NT2/D1 (cell line): ENCODE data around the gene GCC2.

Experiments
- DNase-seq: peaks from one replicate; pipeline ENCODE4 v3.0.0-alpha.2; 2011; ENCODE audit warnings: low read depth, low spot score
- H3K27me3 ChIP-seq: 2 replicates; pipeline ENCODE4 v1.6.0; 2011; ENCODE audit warnings: mild to moderate bottlenecking; ENCODE audit not compliant: insufficient read length, insufficient read depth
- H3K36me3 ChIP-seq: 2 replicates; pipeline ENCODE4 v1.6.1; 2011; ENCODE audit warnings: mild to moderate bottlenecking, low read length, mixed read lengths; ENCODE audit not compliant: insufficient read depth, insufficient read length
- H3K4me1 ChIP-seq: 2 replicates; pipeline ENCODE4 v1.5.1; 2011; ENCODE audit not compliant: insufficient read depth, insufficient read length
- H3K4me3 ChIP-seq: 2 replicates; pipeline ENCODE4 v1.5.1; 2011; ENCODE audit warnings: low read depth; ENCODE audit not compliant: insufficient read length
- H3K9ac ChIP-seq: 2 replicates; pipeline ENCODE4 v1.6.0; 2011; ENCODE audit warnings: low read depth; ENCODE audit not compliant: insufficient read length
- H3K9me3 ChIP-seq: 2 replicates; pipeline ENCODE4 v1.5.1; 2011; ENCODE audit warnings: mild to moderate bottlenecking, low read length; ENCODE audit not compliant: insufficient read depth
- SUZ12 ChIP-seq: IDR thresholded peaks from 2 replicates; pipeline ENCODE4 v1.6.1; 2011; ENCODE audit not compliant: insufficient read length, insufficient read depth; ENCODE audit errors: extremely low read depth
- YY1 ChIP-seq: IDR thresholded peaks from 2 replicates; pipeline ENCODE4 v1.6.1; 2011; ENCODE audit not compliant: insufficient read length, insufficient read depth
- ZNF274 ChIP-seq: IDR thresholded peaks from 2 replicates; pipeline ENCODE4 v1.6.1; 2011; ENCODE audit warnings: mild to moderate bottlenecking, low read depth, low read length

The GCC2 gene

GRCh38 chr2:108458082-108458481 lies 9.1 kb downstream of the GCC2 start:
- H3K9ac ChIP-seq = no peak overlapping the region
- DNase-seq = no peak
- peaks cover 44% of the 10 kb centered on the region for H3K36me3 ChIP-seq
- H3K27me3 ChIP-seq = no peaks in the 10 kb centered on the region
- H3K4me1 ChIP-seq = no peaks in the 10 kb centered on the region
- TF ChIP-seq SUZ12 (no peak), YY1 (no peak), ZNF274 (no peak)
- H3K4me3 ChIP-seq = no peak overlapping the region
- H3K9me3 ChIP-seq = no peaks in the 10 kb centered on the region

- H3K4me1 ChIP-seq = no peaks in the 10 kb centered on the region
- H3K4me3 ChIP-seq = no peak overlapping the region
- no peak for DNase-seq
- no peaks in the 10 kb centered on the region for H3K9me3 ChIP-seq
- H3K36me3 ChIP-seq = peaks cover 45% of the 10 kb centered on the region
- H3K9ac ChIP-seq = no peak overlapping the region
- TF ChIP-seq SUZ12 (no peak), ZNF274 (no peak), YY1 (no peak)
- no peaks in the 10 kb centered on the region for H3K27me3 ChIP-seq
Measured at GRCh38 chr2:108459441-108459840, 10.4 kb downstream of the GCC2 start.

- H3K9ac ChIP-seq = no peak overlapping the region
- no peak overlapping the region for H3K4me3 ChIP-seq
- H3K9me3 ChIP-seq = no peaks in the 10 kb centered on the region
- TF ChIP-seq ZNF274 = no peak
- TF ChIP-seq SUZ12 = no peak
- TF ChIP-seq YY1 = no peak
- H3K4me1 ChIP-seq = no peaks in the 10 kb centered on the region
- no peaks in the 10 kb centered on the region for H3K27me3 ChIP-seq
- DNase-seq = no peak
- H3K36me3 ChIP-seq = peaks cover 45% of the 10 kb centered on the region
Measured at GRCh38 chr2:108460345-108461037, 11.5 kb downstream of the GCC2 start.

GRCh38 chr2:108477099-108477498 lies 28.1 kb downstream of the GCC2 start:
- TF ChIP-seq SUZ12 = no peak
- Histone ChIP-seq H3K36me3 (peaks cover 88% of the 10 kb centered on the region), H3K4me1 (no peaks in the 10 kb centered on the region), H3K27me3 (no peaks in the 10 kb centered on the region), H3K4me3 (no peak overlapping the region), H3K9ac (no peak overlapping the region), H3K9me3 (no peaks in the 10 kb centered on the region)
- no peak for DNase-seq

GRCh38 chr2:108485253-108485652 lies 36.2 kb downstream of the GCC2 start:
- no peaks in the 10 kb centered on the region for H3K9me3 ChIP-seq
- no peaks in the 10 kb centered on the region for H3K4me1 ChIP-seq
- H3K4me3 ChIP-seq = no peak overlapping the region
- no peaks in the 10 kb centered on the region for H3K27me3 ChIP-seq
- H3K36me3 ChIP-seq = peaks cover 61% of the 10 kb centered on the region
- no peak for DNase-seq
- TF ChIP-seq SUZ12 (no peak), YY1 (no peak), ZNF274 (no peak)
- no peak overlapping the region for H3K9ac ChIP-seq

GRCh38 chr2:108490506-108491122 lies 41.6 kb downstream of the GCC2 start:
- Histone ChIP-seq H3K9ac (no peak overlapping the region), H3K4me1 (no peaks in the 10 kb centered on the region), H3K27me3 (no peaks in the 10 kb centered on the region), H3K36me3 (peaks cover 56% of the 10 kb centered on the region), H3K9me3 (no peaks in the 10 kb centered on the region), H3K4me3 (no peak overlapping the region)
- no peak for DNase-seq
- no peak for TF ChIP-seq YY1
- no peak for TF ChIP-seq SUZ12
- TF ChIP-seq ZNF274 = no peak

GRCh38 chr2:108491848-108492247 lies 42.8 kb downstream of the GCC2 start:
- no peak overlapping the region for H3K4me3 ChIP-seq
- H3K9me3 ChIP-seq = no peaks in the 10 kb centered on the region
- no peak for DNase-seq
- H3K36me3 ChIP-seq = peaks cover 48% of the 10 kb centered on the region
- no peak for TF ChIP-seq SUZ12
- TF ChIP-seq ZNF274 = no peak
- H3K4me1 ChIP-seq = no peaks in the 10 kb centered on the region
- H3K9ac ChIP-seq = no peak overlapping the region
- no peaks in the 10 kb centered on the region for H3K27me3 ChIP-seq
